K562 (cell line): ENCODE data around the gene SELPLG. TPM values are rescaled to one million over a fixed set of nuclear protein-coding genes. Genes with fewer than 3 reads are reported as not detected.

Experiments
- ATAC-seq: fragments of 200-7000 bp; cut with Tn5 transposase; 3 replicates; pipeline ENCODE4 v1.9.1; 2020; ENCODE audit warnings: moderate library complexity
- BruUV-seq: library from RNA; stranded (reverse); fragments of 400-500 nt; replicated peaks from 2 replicates; lab custom pipeline; 2021; lab: Mats Ljungman, UMichigan
- CTCF ChIA-PET: fragments of 300-600 bp; formaldehyde crosslinking; extraction: SDS; loops from one replicate; lab custom pipeline; 2021; ENCODE audit warnings: low intra/inter-chr PET ratio; lab: Yijun Ruan, JAX
- POLR2A ChIA-PET: fragments of 300-600, 350-650 bp; sonication (Branson Sonifier 250); formaldehyde crosslinking; extraction: SDS; loops from one replicate; lab custom pipeline; 2021; ENCODE audit warnings: antibody characterized with exemption, inconsistent platforms; lab: Yijun Ruan, JAX
- DNase-seq, 4 experiments: peaks; one replicate each; pipeline versions ENCODE4 v3.0.0 to v3.0.0-alpha.2; 2011 to 2018; ENCODE audit warnings: low spot score in 3 of 4, mixed read lengths in 3 of 4; ENCODE audit errors: extremely low read depth in 1 of 4
- FAIRE-seq: peaks from 2 replicates; lab custom pipeline; 2011; peaks lifted over from hg19 to GRCh38; lab: Jason Lieb, UNC
- H2AFZ ChIP-seq: 2 replicates; pipeline ENCODE4 v1.6.0; 2011; ENCODE audit warnings: low read depth, low read length, control low read depth, inconsistent platforms
- H3K27ac ChIP-seq: fragments of 200-600 bp; 3 replicates; pipeline ENCODE4 v1.8.0; 2011; ENCODE audit warnings: low read depth, mild to moderate bottlenecking, control low read depth, inconsistent platforms, low read length, moderate library complexity, mixed read lengths; ENCODE audit errors: extremely low read depth
- H3K27me3 ChIP-seq, 2 experiments: fragments of 300-600 bp in 1 of 2; 2 replicates in 1 of 2; 3 replicates in 1 of 2; pipeline versions ENCODE4 v1.6.0 to v1.8.0; 2011; ENCODE audit warnings: inconsistent platforms in 2 of 2, low read length in 2 of 2, mild to moderate bottlenecking in 1 of 2, mixed read lengths in 1 of 2, moderate library complexity in 1 of 2; ENCODE audit not compliant: control insufficient read depth in 2 of 2, insufficient read depth in 2 of 2
- H3K36me3 ChIP-seq: fragments of 300-600 bp; 3 replicates; pipeline ENCODE4 v1.8.0; 2011; ENCODE audit warnings: mild to moderate bottlenecking, low read length, inconsistent platforms; ENCODE audit not compliant: control insufficient read depth, insufficient read depth
- H3K4me1 ChIP-seq, 2 experiments: fragments of 200-600 bp in 1 of 2; replicated peaks in 1 of 2; 2 replicates in 1 of 2; 3 replicates in 1 of 2; pipeline versions ENCODE4 v1.5.1 to v1.8.0; 2011; ENCODE audit warnings: inconsistent platforms in 2 of 2, low read length in 2 of 2, mild to moderate bottlenecking in 1 of 2, mixed read lengths in 1 of 2, moderate library complexity in 1 of 2; ENCODE audit not compliant: control insufficient read depth in 2 of 2, insufficient read depth in 2 of 2
- H3K4me2 ChIP-seq: 2 replicates; pipeline ENCODE4 v1.6.1; 2011; ENCODE audit warnings: low read length, control low read depth, inconsistent platforms, mixed read lengths; ENCODE audit not compliant: insufficient read depth
- H3K4me3 ChIP-seq: fragments of 200-600 bp; sonication (generic), shearing (Covaris generic); 2 replicates; pipeline ENCODE4 v1.5.1; 2016; ENCODE audit warnings: control low read depth, inconsistent platforms
- H3K79me2 ChIP-seq: fragments of 200-600 bp; 3 replicates; pipeline ENCODE4 v1.8.0; 2011; ENCODE audit warnings: low read length, inconsistent platforms; ENCODE audit not compliant: control insufficient read depth, insufficient read depth
- H3K9ac ChIP-seq, 2 experiments: 2 replicates each; pipeline versions ENCODE4 v1.6.0 to v1.6.1; 2011; ENCODE audit warnings: low read depth in 2 of 2, low read length in 2 of 2, control low read depth in 1 of 2, inconsistent platforms in 1 of 2, mild to moderate bottlenecking in 1 of 2, mixed read lengths in 1 of 2; ENCODE audit not compliant: insufficient read depth in 1 of 2
- H3K9me1 ChIP-seq: one replicate; pipeline ENCODE4 v1.6.0; 2011; ENCODE audit warnings: inconsistent platforms, mild to moderate bottlenecking, low read length, moderate library complexity; ENCODE audit not compliant: control insufficient read depth, insufficient read depth
- H3K9me3 ChIP-seq: replicated peaks from 2 replicates; pipeline ENCODE4 v1.5.1; 2011; ENCODE audit warnings: low read depth, low read length, inconsistent platforms; ENCODE audit not compliant: control insufficient read depth, insufficient read depth
- H4K20me1 ChIP-seq: replicated peaks from 2 replicates; pipeline ENCODE4 v1.6.1; 2011; ENCODE audit warnings: low read length, inconsistent platforms, mixed read lengths; ENCODE audit not compliant: control insufficient read depth, insufficient read depth
- BRD9 ChIP-seq: fragments of 450-650 bp; IDR thresholded peaks from 2 replicates; pipeline ENCODE4 v1.6.1; 2018; ENCODE audit warnings: low read depth; ENCODE audit not compliant: partially characterized antibody
- BRF2 ChIP-seq: IDR thresholded peaks from 3 replicates; pipeline ENCODE4 v1.6.1; 2011; ENCODE audit warnings: borderline replicate concordance, mild to moderate bottlenecking; ENCODE audit not compliant: insufficient read length, insufficient read depth
- DDX20 ChIP-seq: fragments of 450-650 bp; IDR thresholded peaks from 2 replicates; pipeline ENCODE4 v1.6.1; 2016; ENCODE audit warnings: missing genetic modification characterization, low read depth, mild to moderate bottlenecking, missing compliant biosample characterization, moderate library complexity
- GTF2E2 ChIP-seq: fragments of 200-800 bp; sonication (Bioruptor generic); IDR thresholded peaks from 2 replicates; pipeline ENCODE4 v1.6.1; 2016; ENCODE audit warnings: missing genetic modification characterization, missing compliant biosample characterization
- MEIS2 ChIP-seq: fragments of 450-650 bp; IDR thresholded peaks from 2 replicates; pipeline ENCODE4 v1.6.1; 2014; ENCODE audit warnings: mild to moderate bottlenecking; ENCODE audit not compliant: partially characterized antibody
- NR2C1 ChIP-seq, 2 experiments: fragments of 450-650 bp; IDR thresholded peaks; 2 replicates each; pipeline ENCODE4 v1.6.1; 2017; ENCODE audit warnings: mild to moderate bottlenecking in 2 of 2, antibody characterized with exemption in 1 of 2, inconsistent platforms in 1 of 2, missing compliant biosample characterization in 1 of 2, missing genetic modification characterization in 1 of 2
- PBX2 ChIP-seq, 2 experiments: IDR thresholded peaks in 1 of 2; conservative IDR thresholded peaks in 1 of 2; 2 replicates each; pipeline ENCODE4 v1.6.1; 2016; ENCODE audit warnings: low read depth in 2 of 2, mild to moderate bottlenecking in 1 of 2, missing compliant biosample characterization in 1 of 2, missing genetic modification characterization in 1 of 2, moderate library complexity in 1 of 2
- PKNOX1 ChIP-seq: fragments of 450-650 bp; IDR thresholded peaks from 2 replicates; pipeline ENCODE4 v1.6.1; 2016
- WGBS: fragments of 100-300 bp; shearing (Covaris generic); methylation state at CpG from one replicate; pipeline ENCODE4 v1.1.6; 2016; ENCODE audit warnings: low coverage, mixed read lengths; ENCODE audit not compliant: insufficient coverage; ENCODE audit errors: missing lambda C conversion rate; 5-methylcytosine and 5-hydroxymethylcytosine counted together
- in situ Hi-C: fragments of 300-500 bp; cut with MboI; formaldehyde crosslinking; loops from 4 replicates; pipeline ENCODE4 v1.15.0; 2018; ENCODE audit warnings: inconsistent platforms, mixed read lengths
- intact Hi-C: fragments of 100-400 bp; cut with micrococcal nuclease; formaldehyde crosslinking; loops from 2 replicates; pipeline ENCODE4 v1.14.2; 2022
- polyA plus RNA-seq, 8 experiments: library from polyadenylated mRNA; depleted of rRNA in 4 of 8; stranded (reverse) in 5 of 8; unstranded in 3 of 8; fragments of >200 nt; fragmentation: Nextera tagmentation in 2 of 8; fragmentation: Illumina TruSeq in 1 of 8; extraction: Ambion mirVana in 2 of 8; extraction: Trizol in 1 of 8; gene quantifications; 2 replicates each; pipeline versions ENCODE4 v1.2.1 to v1.2.3, GENCODE V29; 2011 to 2014; ENCODE audit warnings: inconsistent platforms in 1 of 8, missing spikeins in 1 of 8
- total RNA-seq, 7 experiments: library from RNA; depleted of rRNA in 6 of 7; stranded (reverse); fragments of >200 nt in 6 of 7; fragmentation: Illumina TruSeq in 2 of 7; extraction: Trizol in 2 of 7; gene quantifications; 2 replicates each; pipeline versions ENCODE4 v1.2.1 to v1.2.3, GENCODE V29; 2011 to 2021; ENCODE audit warnings: low replicate concordance in 1 of 7

SELPLG gene
- total and polyA plus RNA-seq, 9 of the 15 experiments (the other 6 are each of a cell fraction or from before 2014, with no cell fraction given) = 0.22 to 10.2 (median 1.7) TPM

GRCh38 chr12:108675792-108676191 lies 42.1 kb upstream of the SELPLG start:
- Histone ChIP-seq H3K9me1 (no peaks in the 10 kb centered on the region), H4K20me1 (no peaks in the 10 kb centered on the region), H3K36me3 (peaks cover 75% of the 10 kb centered on the region), H3K27me3 (no peaks in the 10 kb centered on the region), H3K9me3 (no peaks in the 10 kb centered on the region), H3K4me1 (peaks cover 4 to 16% of the 10 kb centered on the region in 2 experiments; a peak in 3 of 5 replicates), H3K79me2 (peaks cover 71% of the 10 kb centered on the region), H3K27ac (no peak overlapping the region), H3K9ac (no peak overlapping the region), H2AFZ (no peak overlapping the region), H3K4me3 (no peak overlapping the region), H3K4me2 (no peak overlapping the region)
- WGBS = 85% methylated on average over 4 of the region's 4 CpGs
- ChIA-PET POLR2A (no interaction called here), CTCF (no interaction called here)
- FAIRE-seq (no peak), ATAC-seq (no peak), DNase-seq (peak in 1 of 4 experiments; percentile 32)
- BruUV-seq = no TSS peak
- intact Hi-C loops (no loop called here), in situ Hi-C loops (no loop called here)
- TF ChIP-seq BRF2 = no peak
- peak; percentile 82 for TF ChIP-seq NR2C1 (IDR thresholded peaks at IDR 0.05)
- peak; percentile 88 for TF ChIP-seq NR2C1 (tag; IDR thresholded peaks at IDR 0.05)

- H3K4me3 ChIP-seq = no peak overlapping the region
- H3K9ac ChIP-seq = no peak overlapping the region
- no peak overlapping the region for H3K4me2 ChIP-seq
- CTCF ChIA-PET = no interaction called here
- peaks cover 74% of the 10 kb centered on the region for H3K79me2 ChIP-seq
- no peaks in the 10 kb centered on the region for H3K9me1 ChIP-seq
- intact Hi-C loops = no loop called here
- peaks cover 62% of the 10 kb centered on the region for H3K36me3 ChIP-seq
- in situ Hi-C loops = no loop called here
- DNase-seq (no peak), ATAC-seq (peak; percentile 22; the same call in 2 of the 3 replicates), FAIRE-seq (no peak)
- no peaks in the 10 kb centered on the region for H3K27me3 ChIP-seq
- BruUV-seq = no TSS peak
- H3K4me1 ChIP-seq = peaks cover 7 to 13% of the 10 kb centered on the region in 2 experiments; a peak in 3 of 5 replicates
- no peaks in the 10 kb centered on the region for H3K9me3 ChIP-seq
- H2AFZ ChIP-seq = no peak overlapping the region
- POLR2A ChIA-PET = no interaction called here
- no peak overlapping the region for H3K27ac ChIP-seq
- H4K20me1 ChIP-seq = no peaks in the 10 kb centered on the region; the same call in 1 of the 2 replicates
- WGBS = 38% methylated on average over 3 of the region's 3 CpGs
- TF ChIP-seq DDX20 (no peak), PKNOX1 (peak; percentile 85), MEIS2 (peak; percentile 89), BRD9 (no peak), PBX2 (CRISPR knock-in tag; IDR thresholded peaks at IDR 0.05; ENCODE audit: low read depth) (no peak), PBX2 (tag; conservative IDR thresholded peaks at IDR 0.05; ENCODE audit: low read depth) (peak; percentile 85), GTF2E2 (no peak)
Observed at GRCh38 chr12:108672054-108672453, 38.4 kb upstream of the SELPLG start.
